HUES64 (cell line): Measurements from ENCODE around the gene TINCR. TPM values are rescaled to one million over a fixed set of nuclear protein-coding genes. Genes with fewer than 3 reads are reported as not detected.
"Not testable (repeated sequence)": the region's sequence is repeated elsewhere in the genome, so short reads cannot be mapped to it uniquely, and the experiment has no call there.

Experiments used
- H3K27ac ChIP-seq: 2 replicates; pipeline ENCODE4 v1.7.0; 2013; ENCODE audit warnings: low read depth, low read length, inconsistent platforms
- H3K27me3 ChIP-seq: 2 replicates; pipeline ENCODE4 v1.6.1; 2013; ENCODE audit warnings: mild to moderate bottlenecking, low read length; ENCODE audit not compliant: insufficient read depth
- H3K36me3 ChIP-seq: 2 replicates; pipeline ENCODE4 v1.6.1; 2013; ENCODE audit warnings: mild to moderate bottlenecking, low read length; ENCODE audit not compliant: insufficient read depth
- H3K4me1 ChIP-seq: 2 replicates; pipeline ENCODE4 v1.6.1; 2013; ENCODE audit warnings: mild to moderate bottlenecking, low read length, moderate library complexity; ENCODE audit not compliant: insufficient read depth
- H3K4me3 ChIP-seq: 2 replicates; pipeline ENCODE4 v1.5.1; 2013; ENCODE audit warnings: mild to moderate bottlenecking, low read length, moderate library complexity
- H3K9ac ChIP-seq: 2 replicates; pipeline ENCODE4 v1.6.1; 2013; ENCODE audit warnings: mild to moderate bottlenecking, low read depth, low read length
- H3K9me3 ChIP-seq: 2 replicates; pipeline ENCODE4 v1.6.1; 2013; ENCODE audit warnings: low read depth, low read length; ENCODE audit not compliant: insufficient read depth
- WGBS: fragments of 150-250, 120-280 bp; methylation state at CpG from one replicate; pipeline ENCODE4 v1.1.7; 2013; ENCODE audit warnings: missing lambda C conversion rate; 5-methylcytosine and 5-hydroxymethylcytosine counted together
- polyA plus RNA-seq, 2 experiments: library from polyadenylated mRNA; stranded (reverse); fragments of 50-300 nt; gene quantifications; one replicate each; pipeline ENCODE4 v1.2.3, GENCODE V29; 2013

Gene TINCR
- polyA plus RNA-seq (2013, experiment 1 of 2): 0.45 TPM
- polyA plus RNA-seq (2013, experiment 2 of 2): 0.44 TPM

- H3K27ac ChIP-seq: no peak within 1 kb of the TSS
- H3K4me3 ChIP-seq: peak within 1 kb of the TSS; percentile 52
- H3K36me3 ChIP-seq: no peaks in the 10 kb centered on the region
- no peaks in the 10 kb centered on the region for H3K9me3 ChIP-seq
- H3K4me1 ChIP-seq: no peaks in the 10 kb centered on the region
- 6% methylated on average over 61 of the region's 63 CpGs for WGBS
- H3K9ac ChIP-seq: no peak within 1 kb of the TSS; the same call in 1 of the 2 replicates
- H3K27me3 ChIP-seq: peaks cover 26% of the 10 kb centered on the region
Measured at GRCh38 chr19:5567360-5567969, at the start of gene TINCR. Gene TINCR, minus strand, starts transcription at chr19:5567953.

GRCh38 chr19:5617080-5617479 lies 49.3 kb upstream of the TINCR start:
- Histone ChIP-seq H3K27me3 (no peaks in the 10 kb centered on the region), H3K9ac (no peak overlapping the region), H3K4me3 (no peak overlapping the region), H3K27ac (no peak overlapping the region), H3K36me3 (peaks cover 90% of the 10 kb centered on the region), H3K4me1 (no peaks in the 10 kb centered on the region), H3K9me3 (no peaks in the 10 kb centered on the region)
- WGBS: 100% methylated on average over 1 of the region's 1 CpG

GRCh38 chr19:5615756-5616327 lies 48.1 kb upstream of the TINCR start:
- WGBS: 96% methylated on average over 17 of the region's 17 CpGs
- Histone ChIP-seq H3K27me3 (no peaks in the 10 kb centered on the region), H3K4me3 (no peak overlapping the region)

GRCh38 chr19:5612891-5613865 lies 45.4 kb upstream of the TINCR start:
- peaks cover 91% of the 10 kb centered on the region for H3K36me3 ChIP-seq
- no peak overlapping the region for H3K9ac ChIP-seq
- no peak overlapping the region for H3K4me3 ChIP-seq
- WGBS: 94% methylated on average over 15 of the region's 15 CpGs
- H3K27ac ChIP-seq: no peak overlapping the region
- no peaks in the 10 kb centered on the region for H3K9me3 ChIP-seq
- no peaks in the 10 kb centered on the region for H3K4me1 ChIP-seq
- H3K27me3 ChIP-seq: no peaks in the 10 kb centered on the region

More at GRCh38 chr19:5615756-5616327, 48.1 kb upstream of the TINCR start:
- Histone ChIP-seq H3K4me1 (no peaks in the 10 kb centered on the region), H3K36me3 (peaks cover 89% of the 10 kb centered on the region), H3K27ac (no peak overlapping the region), H3K9me3 (no peaks in the 10 kb centered on the region), H3K9ac (no peak overlapping the region)

- Histone ChIP-seq H3K4me1 (no peaks in the 10 kb centered on the region), H3K36me3 (peaks cover 89% of the 10 kb centered on the region), H3K4me3 (no peak overlapping the region), H3K9ac (no peak overlapping the region), H3K27ac (no peak overlapping the region), H3K27me3 (no peaks in the 10 kb centered on the region), H3K9me3 (no peaks in the 10 kb centered on the region)
- WGBS: 96% methylated on average over 16 of the region's 16 CpGs
Measured at GRCh38 chr19:5609881-5610448, 42.2 kb upstream of the TINCR start.

GRCh38 chr19:5608766-5609165 lies 41.0 kb upstream of the TINCR start:
- H3K4me1 ChIP-seq, H3K9ac ChIP-seq, H3K4me3 ChIP-seq, H3K27ac ChIP-seq, H3K27me3 ChIP-seq, H3K9me3 ChIP-seq: not testable (repeated sequence)
- H3K36me3 ChIP-seq: peaks cover 89% of the 10 kb centered on the region
- WGBS: 93% methylated on average over 9 of the region's 9 CpGs

- no peaks in the 10 kb centered on the region for H3K9me3 ChIP-seq
- peaks cover 89% of the 10 kb centered on the region for H3K36me3 ChIP-seq
- no peaks in the 10 kb centered on the region for H3K4me1 ChIP-seq
- WGBS: 97% methylated on average over 10 of the region's 10 CpGs
- H3K9ac ChIP-seq: no peak overlapping the region
- no peaks in the 10 kb centered on the region for H3K27me3 ChIP-seq
- no peak overlapping the region for H3K27ac ChIP-seq
- no peak overlapping the region for H3K4me3 ChIP-seq
Measured at GRCh38 chr19:5608291-5608690, 40.5 kb upstream of the TINCR start.

- Histone ChIP-seq H3K9me3 (no peaks in the 10 kb centered on the region), H3K4me3 (no peak overlapping the region), H3K27ac (no peak overlapping the region), H3K4me1 (no peaks in the 10 kb centered on the region), H3K36me3 (peaks cover 89% of the 10 kb centered on the region), H3K9ac (no peak overlapping the region), H3K27me3 (no peaks in the 10 kb centered on the region)
- 93% methylated on average over 16 of the region's 16 CpGs for WGBS
Measured at GRCh38 chr19:5607318-5608275, 39.8 kb upstream of the TINCR start.

GRCh38 chr19:5605362-5605761 lies 37.6 kb upstream of the TINCR start:
- no peak overlapping the region for H3K27ac ChIP-seq
- WGBS: 95% methylated on average over 3 of the region's 3 CpGs
- peaks cover 92% of the 10 kb centered on the region for H3K36me3 ChIP-seq
- H3K4me3 ChIP-seq: no peak overlapping the region
- no peak overlapping the region for H3K9ac ChIP-seq
- H3K4me1 ChIP-seq: no peaks in the 10 kb centered on the region
- no peaks in the 10 kb centered on the region for H3K27me3 ChIP-seq
- H3K9me3 ChIP-seq: no peaks in the 10 kb centered on the region

GRCh38 chr19:5603626-5604025 lies 35.9 kb upstream of the TINCR start:
- H3K9me3 ChIP-seq: no peaks in the 10 kb centered on the region
- 97% methylated on average over 5 of the region's 5 CpGs for WGBS
- H3K36me3 ChIP-seq: peaks cover 92% of the 10 kb centered on the region
- no peaks in the 10 kb centered on the region for H3K4me1 ChIP-seq
- H3K9ac ChIP-seq: no peak overlapping the region
- H3K27ac ChIP-seq: no peak overlapping the region
- H3K27me3 ChIP-seq: no peaks in the 10 kb centered on the region
- H3K4me3 ChIP-seq: no peak overlapping the region
